ENCODE results near the gene MED13L. TPM values are rescaled to one million over a fixed set of nuclear protein-coding genes. Genes with fewer than 3 reads are reported as not detected.

Gene MED13L
- total and polyA plus RNA-seq, 4 donors: 7.9 to 94.0 (median 37.7) TPM

DNA sequence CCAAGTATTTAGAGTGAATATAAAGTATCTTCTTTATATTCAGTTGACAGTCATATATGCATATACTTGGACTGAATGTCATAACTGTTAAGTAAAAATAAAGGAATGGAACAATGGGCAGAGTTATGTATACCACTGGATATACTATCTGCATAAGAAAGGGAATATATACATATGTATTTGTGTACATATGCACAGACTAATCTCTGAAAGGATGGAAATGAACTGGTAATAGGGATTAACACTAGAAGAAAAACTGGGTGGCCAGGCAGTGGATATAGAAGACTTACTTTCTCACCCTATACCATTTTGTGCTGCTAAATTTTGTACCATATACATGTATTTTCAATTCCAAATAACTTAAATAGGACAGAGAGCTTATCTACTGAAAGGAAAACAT, 200.1 kb downstream of the MED13L start:
- no peak overlapping the region for H3K4me3 ChIP-seq (ENCODE audit: low read depth in 1 of 3, low read length in 3 of 3)
- H3K4me1 ChIP-seq (ENCODE audit: control insufficient read depth in 4 of 4, insufficient read depth in 4 of 4, low read length in 3 of 4): peaks cover 5 to 16% (median 12%) of the 10 kb centered on the region in 4 donors
- H3K9me3 ChIP-seq (ENCODE audit: control insufficient read depth in 4 of 4, low read length in 3 of 4): no peaks in the 10 kb centered on the region
- H3K27me3 ChIP-seq (ENCODE audit: control insufficient read depth in 4 of 4, insufficient read depth in 4 of 4, low read length in 3 of 4): no peaks in the 10 kb centered on the region
- peaks cover 0 to 2% (median 0%) of the 10 kb centered on the region in 4 donors for H3K36me3 ChIP-seq (ENCODE audit: control insufficient read depth in 4 of 4, insufficient read depth in 3 of 4, low read depth in 1 of 4, low read length in 3 of 4)
- TF ChIP-seq, protein P1, sequence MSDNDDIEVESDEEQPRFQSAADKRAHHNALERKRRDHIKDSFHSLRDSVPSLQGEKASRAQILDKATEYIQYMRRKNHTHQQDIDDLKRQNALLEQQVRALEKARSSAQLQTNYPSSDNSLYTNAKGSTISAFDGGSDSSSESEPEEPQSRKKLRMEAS (IDR thresholded peaks at IDR 0.05): no peak
- TF ChIP-seq, protein P2, sequence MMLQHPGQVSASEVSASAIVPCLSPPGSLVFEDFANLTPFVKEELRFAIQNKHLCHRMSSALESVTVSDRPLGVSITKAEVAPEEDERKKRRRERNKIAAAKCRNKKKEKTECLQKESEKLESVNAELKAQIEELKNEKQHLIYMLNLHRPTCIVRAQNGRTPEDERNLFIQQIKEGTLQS (IDR thresholded peaks at IDR 0.05): no peak
- TF ChIP-seq, protein P3, sequence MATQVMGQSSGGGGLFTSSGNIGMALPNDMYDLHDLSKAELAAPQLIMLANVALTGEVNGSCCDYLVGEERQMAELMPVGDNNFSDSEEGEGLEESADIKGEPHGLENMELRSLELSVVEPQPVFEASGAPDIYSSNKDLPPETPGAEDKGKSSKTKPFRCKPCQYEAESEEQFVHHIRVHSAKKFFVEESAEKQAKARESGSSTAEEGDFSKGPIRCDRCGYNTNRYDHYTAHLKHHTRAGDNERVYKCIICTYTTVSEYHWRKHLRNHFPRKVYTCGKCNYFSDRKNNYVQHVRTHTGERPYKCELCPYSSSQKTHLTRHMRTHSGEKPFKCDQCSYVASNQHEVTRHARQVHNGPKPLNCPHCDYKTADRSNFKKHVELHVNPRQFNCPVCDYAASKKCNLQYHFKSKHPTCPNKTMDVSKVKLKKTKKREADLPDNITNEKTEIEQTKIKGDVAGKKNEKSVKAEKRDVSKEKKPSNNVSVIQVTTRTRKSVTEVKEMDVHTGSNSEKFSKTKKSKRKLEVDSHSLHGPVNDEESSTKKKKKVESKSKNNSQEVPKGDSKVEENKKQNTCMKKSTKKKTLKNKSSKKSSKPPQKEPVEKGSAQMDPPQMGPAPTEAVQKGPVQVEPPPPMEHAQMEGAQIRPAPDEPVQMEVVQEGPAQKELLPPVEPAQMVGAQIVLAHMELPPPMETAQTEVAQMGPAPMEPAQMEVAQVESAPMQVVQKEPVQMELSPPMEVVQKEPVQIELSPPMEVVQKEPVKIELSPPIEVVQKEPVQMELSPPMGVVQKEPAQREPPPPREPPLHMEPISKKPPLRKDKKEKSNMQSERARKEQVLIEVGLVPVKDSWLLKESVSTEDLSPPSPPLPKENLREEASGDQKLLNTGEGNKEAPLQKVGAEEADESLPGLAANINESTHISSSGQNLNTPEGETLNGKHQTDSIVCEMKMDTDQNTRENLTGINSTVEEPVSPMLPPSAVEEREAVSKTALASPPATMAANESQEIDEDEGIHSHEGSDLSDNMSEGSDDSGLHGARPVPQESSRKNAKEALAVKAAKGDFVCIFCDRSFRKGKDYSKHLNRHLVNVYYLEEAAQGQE (IDR thresholded peaks at IDR 0.05): no peak
- TF ChIP-seq RAD21 (IDR thresholded peaks at IDR 0.05) (no peak), EGR1 (IDR thresholded peaks at IDR 0.05; ENCODE audit: low read depth in 2 of 2) (no peak), RXRA (IDR thresholded peaks at IDR 0.05) (no peak), HNF4G (IDR thresholded peaks at IDR 0.05) (no peak), HNF4A (conservative IDR thresholded peaks at IDR 0.05) (no peak), FOXA2 (IDR thresholded peaks at IDR 0.05) (no peak), TAF1 (conservative IDR thresholded peaks at IDR 0.05) (no peak), SP1 (IDR thresholded peaks at IDR 0.05) (no peak), JUND (IDR thresholded peaks at IDR 0.05) (no peak), NR2F2 (IDR thresholded peaks at IDR 0.05) (no peak), GABPA (IDR thresholded peaks at IDR 0.05 in 1 of 2, conservative IDR thresholded peaks at IDR 0.05 in 1 of 2) (no peak), YY1 (IDR thresholded peaks at IDR 0.05) (no peak), FOXA1 (IDR thresholded peaks at IDR 0.05) (no peak)
- TF ChIP-seq, protein P4, sequence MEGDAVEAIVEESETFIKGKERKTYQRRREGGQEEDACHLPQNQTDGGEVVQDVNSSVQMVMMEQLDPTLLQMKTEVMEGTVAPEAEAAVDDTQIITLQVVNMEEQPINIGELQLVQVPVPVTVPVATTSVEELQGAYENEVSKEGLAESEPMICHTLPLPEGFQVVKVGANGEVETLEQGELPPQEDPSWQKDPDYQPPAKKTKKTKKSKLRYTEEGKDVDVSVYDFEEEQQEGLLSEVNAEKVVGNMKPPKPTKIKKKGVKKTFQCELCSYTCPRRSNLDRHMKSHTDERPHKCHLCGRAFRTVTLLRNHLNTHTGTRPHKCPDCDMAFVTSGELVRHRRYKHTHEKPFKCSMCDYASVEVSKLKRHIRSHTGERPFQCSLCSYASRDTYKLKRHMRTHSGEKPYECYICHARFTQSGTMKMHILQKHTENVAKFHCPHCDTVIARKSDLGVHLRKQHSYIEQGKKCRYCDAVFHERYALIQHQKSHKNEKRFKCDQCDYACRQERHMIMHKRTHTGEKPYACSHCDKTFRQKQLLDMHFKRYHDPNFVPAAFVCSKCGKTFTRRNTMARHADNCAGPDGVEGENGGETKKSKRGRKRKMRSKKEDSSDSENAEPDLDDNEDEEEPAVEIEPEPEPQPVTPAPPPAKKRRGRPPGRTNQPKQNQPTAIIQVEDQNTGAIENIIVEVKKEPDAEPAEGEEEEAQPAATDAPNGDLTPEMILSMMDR (IDR thresholded peaks at IDR 0.05; ENCODE audit: low read depth, low read length, missing input control): no peak
- TF ChIP-seq, protein P5, sequence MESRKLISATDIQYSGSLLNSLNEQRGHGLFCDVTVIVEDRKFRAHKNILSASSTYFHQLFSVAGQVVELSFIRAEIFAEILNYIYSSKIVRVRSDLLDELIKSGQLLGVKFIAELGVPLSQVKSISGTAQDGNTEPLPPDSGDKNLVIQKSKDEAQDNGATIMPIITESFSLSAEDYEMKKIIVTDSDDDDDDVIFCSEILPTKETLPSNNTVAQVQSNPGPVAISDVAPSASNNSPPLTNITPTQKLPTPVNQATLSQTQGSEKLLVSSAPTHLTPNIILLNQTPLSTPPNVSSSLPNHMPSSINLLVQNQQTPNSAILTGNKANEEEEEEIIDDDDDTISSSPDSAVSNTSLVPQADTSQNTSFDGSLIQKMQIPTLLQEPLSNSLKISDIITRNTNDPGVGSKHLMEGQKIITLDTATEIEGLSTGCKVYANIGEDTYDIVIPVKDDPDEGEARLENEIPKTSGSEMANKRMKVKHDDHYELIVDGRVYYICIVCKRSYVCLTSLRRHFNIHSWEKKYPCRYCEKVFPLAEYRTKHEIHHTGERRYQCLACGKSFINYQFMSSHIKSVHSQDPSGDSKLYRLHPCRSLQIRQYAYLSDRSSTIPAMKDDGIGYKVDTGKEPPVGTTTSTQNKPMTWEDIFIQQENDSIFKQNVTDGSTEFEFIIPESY (IDR thresholded peaks at IDR 0.05): no peak
- no peak overlapping the region for H3K27ac ChIP-seq (ENCODE audit: low read depth in 1 of 2, low read length in 2 of 2)
- no peak overlapping the region for H3K9ac ChIP-seq (ENCODE audit: low read depth in 1 of 2, low read length in 2 of 2)
- no peak for DNase-seq (ENCODE audit: low spot score)
